GM23248 (cell line): ENCODE results near the gene THADA. TPM values are rescaled to one million over a fixed set of nuclear protein-coding genes. Genes with fewer than 3 reads are reported as not detected.
"Not testable (repeated sequence)": the region's sequence is repeated elsewhere in the genome, so short reads cannot be mapped to it uniquely, and the experiment has no call there.

ENCODE experiments used
- DNase-seq: peaks from one replicate; pipeline ENCODE4 v3.0.0-alpha.2; 2015
- H2AFZ ChIP-seq: fragments of 200-600 bp; sonication (generic); 2 replicates; pipeline ENCODE4 v1.6.1; 2016; ENCODE audit warnings: antibody characterized with exemption
- H3F3A ChIP-seq: fragments of 200-600 bp; sonication (generic); 2 replicates; pipeline ENCODE4 v1.6.1; 2016; ENCODE audit warnings: mild to moderate bottlenecking, antibody characterized with exemption, mixed run types; ENCODE audit not compliant: insufficient read depth
- H3K27ac ChIP-seq: fragments of 200-600 bp; sonication (generic); 2 replicates; pipeline ENCODE4 v1.5.1; 2016; ENCODE audit warnings: mild to moderate bottlenecking
- H3K27me3 ChIP-seq: fragments of 200-600 bp; sonication (generic); replicated peaks from 2 replicates; pipeline ENCODE4 v1.6.1; 2016; ENCODE audit warnings: mild to moderate bottlenecking; ENCODE audit not compliant: insufficient read depth
- H3K36me3 ChIP-seq: fragments of 200-600 bp; sonication (generic); 2 replicates; pipeline ENCODE4 v1.6.1; 2016; ENCODE audit warnings: low read depth, mild to moderate bottlenecking
- H3K4me1 ChIP-seq: fragments of 200-600 bp; sonication (generic); 2 replicates; pipeline ENCODE4 v1.6.1; 2016; ENCODE audit warnings: mild to moderate bottlenecking; ENCODE audit not compliant: insufficient read depth
- H3K4me2 ChIP-seq: fragments of 200-600 bp; sonication (generic); one replicate; pipeline ENCODE4 v1.6.1; 2016; ENCODE audit warnings: mild to moderate bottlenecking; ENCODE audit not compliant: unreplicated experiment
- H3K4me3 ChIP-seq: fragments of 200-600 bp; sonication (generic); 2 replicates; pipeline ENCODE4 v1.5.1; 2016; ENCODE audit warnings: mild to moderate bottlenecking
- H3K79me2 ChIP-seq: fragments of 200-600 bp; sonication (generic); 2 replicates; pipeline ENCODE4 v1.6.1; 2016; ENCODE audit warnings: mild to moderate bottlenecking; ENCODE audit not compliant: insufficient read depth
- H3K9ac ChIP-seq: fragments of 200-600 bp; sonication (generic); 2 replicates; pipeline ENCODE4 v1.6.1; 2016; ENCODE audit warnings: mild to moderate bottlenecking
- H3K9me2 ChIP-seq: fragments of 200-600 bp; sonication (generic); 2 replicates; pipeline ENCODE4 v1.6.1; 2016; ENCODE audit warnings: mixed run types, mild to moderate bottlenecking, moderate library complexity; ENCODE audit not compliant: insufficient read depth
- H3K9me3 ChIP-seq: fragments of 200-600 bp; sonication (generic); one replicate; pipeline ENCODE4 v1.6.1; 2017; ENCODE audit warnings: low read depth
- H4K20me1 ChIP-seq: fragments of 200-600 bp; sonication (generic); 2 replicates; pipeline ENCODE4 v1.6.0; 2016; ENCODE audit not compliant: insufficient read depth
- EZH2 ChIP-seq: fragments of 200-600 bp; sonication (generic); IDR thresholded peaks from 2 replicates; pipeline ENCODE4 v1.6.1; 2018; ENCODE audit warnings: antibody characterized with exemption, mild to moderate bottlenecking; ENCODE audit not compliant: insufficient read depth, poor library complexity, severe bottlenecking
- EZH2phosphoT487 ChIP-seq: fragments of 200-600 bp; sonication (generic); IDR thresholded peaks from 2 replicates; pipeline ENCODE4 v1.6.1; 2018; ENCODE audit warnings: antibody characterized with exemption, moderate library complexity, mild to moderate bottlenecking, low read depth; ENCODE audit not compliant: insufficient read depth
- WGBS, 2 experiments: methylation state at CpG; one replicate each; pipeline ENCODE4 v1.1.6; 2015 to 2017; ENCODE audit warnings: low lambda C conversion rate in 2 of 2, low coverage in 1 of 2; ENCODE audit errors: missing lambda C conversion rate in 2 of 2; 5-methylcytosine and 5-hydroxymethylcytosine counted together
- in situ Hi-C: fragments of 300-500 bp; cut with MboI; formaldehyde crosslinking; loops from 2 replicates; pipeline ENCODE4 v1.15.0; 2020
- polyA plus RNA-seq: library from polyadenylated mRNA; unstranded; fragments of >200 nt; fragmentation: Nextera tagmentation; extraction: Ambion mirVana; gene quantifications from 2 replicates; pipeline ENCODE4 v1.2.1, GENCODE V29; 2016
- total RNA-seq: library from RNA; depleted of rRNA; stranded (reverse); fragments of >200 nt; shearing (Covaris generic); gene quantifications from 2 replicates; pipeline ENCODE4 v1.2.3, GENCODE V29; 2014

The THADA gene
- total and polyA plus RNA-seq, 2 experiments from 2014 or later: 14.1 to 15.8 TPM

DNA sequence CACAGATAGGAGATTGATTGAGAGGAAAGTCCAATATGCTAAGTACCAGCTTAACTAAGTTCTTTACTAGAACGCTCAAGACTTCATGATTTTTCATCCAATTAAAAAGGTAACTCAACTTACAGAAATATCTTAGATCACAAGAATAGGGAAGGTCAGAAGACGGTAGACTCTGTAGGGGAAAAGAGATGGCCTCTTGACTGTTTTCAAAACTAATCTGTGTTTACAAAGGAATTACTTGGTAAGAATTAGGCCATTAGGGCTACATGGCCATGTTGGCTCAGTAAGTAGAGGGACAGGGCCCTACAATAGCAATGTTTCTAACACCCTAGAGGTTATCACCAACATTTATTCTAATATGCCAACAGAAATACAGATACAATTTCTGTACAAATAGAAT is 196.7 kb downstream of the THADA start:
- no peak overlapping the region for H3K27ac ChIP-seq

DNA sequence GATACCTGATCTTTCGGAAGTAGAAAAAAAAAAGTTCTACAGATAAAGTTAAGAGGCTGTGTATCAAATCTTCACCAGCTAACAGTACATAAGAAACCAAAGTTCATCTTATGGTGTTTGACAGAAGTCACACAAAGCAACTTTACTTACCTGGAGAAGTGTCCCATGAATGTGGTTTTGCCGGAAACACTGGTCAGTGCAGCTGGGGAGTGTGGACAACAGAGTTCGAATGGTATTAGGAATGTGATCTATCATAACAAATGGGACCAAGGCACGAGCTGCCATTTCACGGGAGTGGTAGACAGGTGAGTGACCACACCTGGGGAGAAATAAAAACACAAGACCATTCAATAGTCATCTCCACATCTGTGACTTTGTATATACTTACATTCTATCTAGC is 198.0 kb downstream of the THADA start:
- Histone ChIP-seq H3K9ac (no peak overlapping the region), H3F3A (peaks cover 10% of the 10 kb centered on the region)
- WGBS, 2 experiments: 96 to 99% methylated on average over 5 of the region's 5 CpGs

More for the DNA sequence above, 196.7 kb downstream of the THADA start:
- H3K4me3 ChIP-seq: no peak overlapping the region
- TF ChIP-seq EZH2: no peak
- TF ChIP-seq EZH2phosphoT487: no peak
- H3K27me3 ChIP-seq: no peaks in the 10 kb centered on the region
- 90 to 96% methylated on average over 2 of the region's 2 CpGs for WGBS, 2 experiments
- no peak overlapping the region for H3K9ac ChIP-seq
- H3K9me3 ChIP-seq: no peaks in the 10 kb centered on the region
- no peaks in the 10 kb centered on the region for H4K20me1 ChIP-seq
- H3K9me2 ChIP-seq: no peaks in the 10 kb centered on the region
- H3K36me3 ChIP-seq: no peaks in the 10 kb centered on the region; the same call in 1 of the 2 replicates
- no peak overlapping the region for H2AFZ ChIP-seq
- DNase-seq: no peak
- no peaks in the 10 kb centered on the region for H3K79me2 ChIP-seq
- H3F3A ChIP-seq: peaks cover 10% of the 10 kb centered on the region
- in situ Hi-C loops: no loop called here
- H3K4me2 ChIP-seq: no peak overlapping the region
- peaks cover 10% of the 10 kb centered on the region for H3K4me1 ChIP-seq

DNA sequence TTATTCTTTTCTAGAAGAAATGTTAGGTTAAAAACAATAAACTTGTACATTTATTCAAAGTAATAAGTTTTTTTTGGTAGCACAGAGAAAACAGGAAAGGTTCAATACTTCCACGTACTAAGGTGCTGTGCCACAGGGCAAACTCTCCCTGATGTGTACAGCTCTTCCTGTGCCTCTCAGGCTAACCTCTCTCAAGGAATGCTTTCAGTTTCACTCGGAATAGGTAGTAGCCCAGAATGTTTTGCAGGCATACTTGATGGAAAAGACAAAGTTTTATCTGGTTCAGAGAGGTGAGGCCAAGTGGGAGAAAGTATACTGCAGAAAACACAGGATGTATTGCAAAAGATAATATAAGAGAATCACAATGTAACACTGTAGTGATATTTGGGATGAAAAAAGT is 198.4 kb downstream of the THADA start:
- Histone ChIP-seq H3K9me2 (no peaks in the 10 kb centered on the region), H3K79me2 (no peaks in the 10 kb centered on the region), H3K9ac (no peak overlapping the region), H3K4me1 (peaks cover 10% of the 10 kb centered on the region), H2AFZ (no peak overlapping the region), H3K36me3 (no peaks in the 10 kb centered on the region; the same call in 1 of the 2 replicates), H3F3A (peaks cover 10% of the 10 kb centered on the region), H4K20me1 (no peaks in the 10 kb centered on the region), H3K9me3 (no peaks in the 10 kb centered on the region), H3K4me2 (no peak overlapping the region), H3K4me3 (no peak overlapping the region), H3K27me3 (no peaks in the 10 kb centered on the region), H3K27ac (no peak overlapping the region)
- TF ChIP-seq EZH2 (no peak), EZH2phosphoT487 (no peak)
- DNase-seq: no peak
- WGBS, 2 experiments: 95 to 99% methylated on average over 2 of the region's 2 CpGs
- in situ Hi-C loops: no loop called here

More for the DNA sequence above, 198.0 kb downstream of the THADA start:
- no peaks in the 10 kb centered on the region for H3K9me2 ChIP-seq
- peaks cover 10% of the 10 kb centered on the region for H3K4me1 ChIP-seq
- no peak overlapping the region for H3K4me2 ChIP-seq
- H3K36me3 ChIP-seq: no peaks in the 10 kb centered on the region; the same call in 1 of the 2 replicates
- H2AFZ ChIP-seq: no peak overlapping the region
- no peak overlapping the region for H3K27ac ChIP-seq
- H3K27me3 ChIP-seq: no peaks in the 10 kb centered on the region
- H4K20me1 ChIP-seq: no peaks in the 10 kb centered on the region
- no peak for DNase-seq
- TF ChIP-seq EZH2: no peak
- TF ChIP-seq EZH2phosphoT487: no peak
- in situ Hi-C loops: no loop called here
- no peaks in the 10 kb centered on the region for H3K79me2 ChIP-seq
- no peaks in the 10 kb centered on the region for H3K9me3 ChIP-seq
- no peak overlapping the region for H3K4me3 ChIP-seq

DNA sequence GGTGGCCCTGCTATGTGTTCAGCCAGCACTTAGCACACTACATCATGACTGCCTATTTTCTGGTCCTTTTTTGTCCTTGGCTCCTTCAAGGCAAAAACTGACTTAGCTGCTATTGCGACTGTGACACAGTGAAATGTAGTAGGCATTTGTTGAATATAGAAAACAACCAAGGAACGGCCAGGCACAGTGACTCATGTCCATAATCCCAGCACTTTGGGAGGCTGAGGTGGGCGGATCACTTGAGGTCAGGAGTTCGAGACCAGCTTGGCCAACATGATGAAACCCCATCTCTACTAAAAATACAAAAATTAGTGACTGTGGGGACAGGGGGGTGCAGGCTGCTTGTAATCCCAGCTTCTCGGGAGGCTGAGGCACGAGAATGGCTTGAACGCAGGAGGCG is 199.5 kb downstream of the THADA start:
- H3F3A ChIP-seq, H3K4me3 ChIP-seq, H3K27me3 ChIP-seq, H3K9ac ChIP-seq, H3K9me2 ChIP-seq, H3K4me2 ChIP-seq, H3K9me3 ChIP-seq, in situ Hi-C loops, H3K27ac ChIP-seq, H2AFZ ChIP-seq, H3K36me3 ChIP-seq, H4K20me1 ChIP-seq, H3K79me2 ChIP-seq: not testable (repeated sequence)
- 82 to 83% methylated on average over 8 of the region's 8 CpGs for whole genome bisulfite sequencing, 2 experiments
- H3K4me1 ChIP-seq: peaks cover 19% of the 10 kb centered on the region
- DNase-seq: peak; percentile 38

DNA sequence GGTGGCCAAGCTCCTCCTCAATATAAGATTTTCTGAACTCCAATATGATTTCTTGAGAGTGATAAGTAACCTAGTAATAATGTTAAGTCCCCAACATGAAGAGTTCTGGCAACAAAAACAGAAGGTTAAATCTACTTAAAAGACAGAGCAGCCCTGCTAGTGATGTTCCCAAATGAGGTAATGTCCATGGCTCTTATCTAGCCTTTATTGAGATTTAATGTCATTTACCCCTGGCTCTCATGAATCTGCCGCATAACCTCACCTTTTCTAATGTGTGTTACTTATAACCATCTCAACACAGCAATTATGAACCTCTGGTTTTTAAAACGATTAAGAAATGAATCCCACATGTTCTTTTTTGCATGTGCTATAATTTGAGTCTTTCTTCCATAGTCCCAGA is 201.9 kb downstream of the THADA start:
- no peak overlapping the region for H3K4me3 ChIP-seq
- H3K79me2 ChIP-seq: no peaks in the 10 kb centered on the region
- no peak for DNase-seq
- no peaks in the 10 kb centered on the region for H3F3A ChIP-seq
- H2AFZ ChIP-seq: no peak overlapping the region
- no peaks in the 10 kb centered on the region for H3K9me3 ChIP-seq
- no peaks in the 10 kb centered on the region for H4K20me1 ChIP-seq
- H3K36me3 ChIP-seq: no peaks in the 10 kb centered on the region; the same call in 1 of the 2 replicates
- H3K4me1 ChIP-seq: peaks cover 10% of the 10 kb centered on the region
- WGBS, 2 experiments: 46% methylated on average over 2 of the region's 2 CpGs
- H3K27ac ChIP-seq: no peak overlapping the region
- no peaks in the 10 kb centered on the region for H3K9me2 ChIP-seq
- no peaks in the 10 kb centered on the region for H3K27me3 ChIP-seq
- H3K4me2 ChIP-seq: no peak overlapping the region
- TF ChIP-seq EZH2phosphoT487 (no peak), EZH2 (no peak)
- H3K9ac ChIP-seq: no peak overlapping the region
- in situ Hi-C loops: no loop called here
